CD4-positive, alpha-beta memory T cell (primary cell): ENCODE results near the gene SLC44A5. TPM values are rescaled to one million over a fixed set of nuclear protein-coding genes. Genes with fewer than 3 reads are reported as not detected.

Source experiments
- CTCF ChIA-PET: fragments of 350-600 bp; sonication (Branson Sonifier 250); formaldehyde crosslinking; loops from one replicate; lab custom pipeline; 2021; ENCODE audit warnings: inconsistent platforms; ENCODE audit not compliant: partially characterized antibody; lab: Charles Lee
- POLR2A ChIA-PET: fragments of 350-600 bp; sonication (Branson Sonifier 250); formaldehyde crosslinking; loops from one replicate; lab custom pipeline; 2021; ENCODE audit not compliant: partially characterized antibody; lab: Charles Lee
- DNase-seq, 5 donors: peaks; one replicate each; pipeline versions ENCODE4 v3.0.0 to v3.0.0-alpha.2; 2020 to 2022; ENCODE audit warnings: mixed read lengths in 1 of 5
- H3K27ac ChIP-seq: one replicate; pipeline ENCODE4 v1.7.0; 2013; ENCODE audit warnings: low read depth, low read length
- H3K27me3 ChIP-seq: 2 replicates; pipeline ENCODE4 v1.7.0; 2013; ENCODE audit warnings: mild to moderate bottlenecking, low read length, moderate library complexity; ENCODE audit not compliant: insufficient read depth
- H3K36me3 ChIP-seq: 2 replicates; pipeline ENCODE4 v1.7.0; 2013; ENCODE audit warnings: mild to moderate bottlenecking, low read length, moderate library complexity; ENCODE audit not compliant: insufficient read depth
- H3K4me1 ChIP-seq: 2 replicates; pipeline ENCODE4 v1.7.0; 2013; ENCODE audit warnings: mild to moderate bottlenecking, low read length, moderate library complexity; ENCODE audit not compliant: insufficient read depth
- H3K4me3 ChIP-seq, 2 donors: one replicate each; pipeline ENCODE4 v1.7.0; 2013; ENCODE audit warnings: low read length in 2 of 2, mild to moderate bottlenecking in 1 of 2
- H3K9me3 ChIP-seq, 2 donors: one replicate each; pipeline ENCODE4 v1.7.0; 2013; ENCODE audit warnings: low read length in 2 of 2, control low read depth in 1 of 2; ENCODE audit not compliant: control insufficient read depth in 1 of 2
- H3K27ac Mint-ChIP-seq, 7 donors: one replicate each; pipeline ENCODE4 v1.8.0; 2020 to 2021; ENCODE audit warnings: mixed read lengths in 7 of 7, mild to moderate bottlenecking in 6 of 7, inconsistent platforms in 3 of 7, moderate library complexity in 3 of 7
- H3K27me3 Mint-ChIP-seq, 2 donors: one replicate each; pipeline ENCODE4 v1.8.0; 2020 to 2021; ENCODE audit warnings: mixed read lengths in 2 of 2
- H3K36me3 Mint-ChIP-seq, 2 donors: one replicate each; pipeline ENCODE4 v1.8.0; 2020 to 2021; ENCODE audit warnings: mixed read lengths in 2 of 2, inconsistent platforms in 1 of 2, mild to moderate bottlenecking in 1 of 2
- H3K4me1 Mint-ChIP-seq, 4 donors: one replicate each; pipeline ENCODE4 v1.8.0; 2020 to 2021; ENCODE audit warnings: mixed read lengths in 4 of 4, mild to moderate bottlenecking in 1 of 4
- H3K4me3 Mint-ChIP-seq, 8 donors: one replicate each; pipeline ENCODE4 v1.8.0; 2020 to 2021; ENCODE audit warnings: mixed read lengths in 8 of 8, mild to moderate bottlenecking in 7 of 8, moderate library complexity in 6 of 8, inconsistent platforms in 3 of 8
- H3K9me3 Mint-ChIP-seq, 8 donors: one replicate each; pipeline ENCODE4 v1.8.0; 2020 to 2021; ENCODE audit warnings: mixed read lengths in 8 of 8, mild to moderate bottlenecking in 5 of 8, inconsistent platforms in 3 of 8, moderate library complexity in 1 of 8
- intact Hi-C: fragments of 100-400 bp; cut with micrococcal nuclease; formaldehyde crosslinking; loops from one replicate; pipeline ENCODE4 v1.15.1; 2023
- polyA plus RNA-seq, 2 donors: library from polyadenylated mRNA; unstranded; fragments of 300-500 nt; fragmentation: Illumina TruSeq; gene quantifications; one replicate each; pipeline ENCODE4 v1.2.3, GENCODE V29; 2021
- total RNA-seq, 2 experiments: library from RNA; stranded (reverse); gene quantifications; one replicate each; pipeline ENCODE4 v1.2.3, GENCODE V29; 2021

The SLC44A5 gene
- total and polyA plus RNA-seq, 4 experiments from 2014 or later: 1.0 to 3.3 (median 3.0) TPM; not detected in 1

- Histone ChIP-seq H3K4me3 (no peak overlapping the region), H3K36me3 (no peaks in the 10 kb centered on the region), H3K9me3 (no peaks in the 10 kb centered on the region), H3K4me1 (no peaks in the 10 kb centered on the region), H3K27ac (no peak overlapping the region), H3K27me3 (no peaks in the 10 kb centered on the region)
- no peak overlapping the region for H3K4me3 Mint-ChIP-seq
- no peak for DNase-seq
- CTCF ChIA-PET: no interaction called here
- H3K9me3 Mint-ChIP-seq: peaks cover 0 to 14% (median 3%) of the 10 kb centered on the region in 8 donors
- no peaks in the 10 kb centered on the region for H3K36me3 Mint-ChIP-seq
- POLR2A ChIA-PET: no interaction called here
- H3K27ac Mint-ChIP-seq: no peak overlapping the region
- H3K4me1 Mint-ChIP-seq: no peaks in the 10 kb centered on the region
- peaks cover 0 to 2% of the 10 kb centered on the region in 2 donors for H3K27me3 Mint-ChIP-seq
- intact Hi-C loops: no loop called here
These were observed 103.9 kb downstream of the SLC44A5 start for GRCh38 chr1:75506976-75507375.

GRCh38 chr1:75503221-75503974 is 107.5 kb downstream of the SLC44A5 start:
- ChIA-PET POLR2A (no interaction called here), CTCF (no interaction called here)
- no peaks in the 10 kb centered on the region for H3K9me3 ChIP-seq
- Mint-ChIP-seq H3K27me3 (peaks cover 0 to 2% of the 10 kb centered on the region in 2 donors), H3K4me1 (no peaks in the 10 kb centered on the region), H3K4me3 (no peak overlapping the region), H3K27ac (no peak overlapping the region), H3K9me3 (peaks cover 0 to 11% (median 2%) of the 10 kb centered on the region in 8 donors), H3K36me3 (no peaks in the 10 kb centered on the region)
- intact Hi-C loops: no loop called here
- no peaks in the 10 kb centered on the region for H3K36me3 ChIP-seq
- H3K4me1 ChIP-seq: no peaks in the 10 kb centered on the region
- DNase-seq: no peak
- no peak overlapping the region for H3K27ac ChIP-seq
- H3K27me3 ChIP-seq: no peaks in the 10 kb centered on the region
- H3K4me3 ChIP-seq: no peak overlapping the region

- no peak overlapping the region for H3K27ac ChIP-seq
- no peaks in the 10 kb centered on the region for H3K36me3 ChIP-seq
- DNase-seq: no peak
- Mint-ChIP-seq H3K27ac (no peak overlapping the region), H3K9me3 (peaks cover 0 to 8% (median under 1%) of the 10 kb centered on the region in 8 donors), H3K4me1 (no peaks in the 10 kb centered on the region), H3K36me3 (no peaks in the 10 kb centered on the region), H3K4me3 (no peak overlapping the region), H3K27me3 (peaks cover 0 to 2% of the 10 kb centered on the region in 2 donors)
- CTCF ChIA-PET: no interaction called here
- H3K4me1 ChIP-seq: no peaks in the 10 kb centered on the region
- POLR2A ChIA-PET: no interaction called here
- H3K4me3 ChIP-seq: no peak overlapping the region
- no peaks in the 10 kb centered on the region for H3K9me3 ChIP-seq
- H3K27me3 ChIP-seq: no peaks in the 10 kb centered on the region
- intact Hi-C loops: no loop called here
These were observed 108.1 kb downstream of the SLC44A5 start for GRCh38 chr1:75502776-75503175.

GRCh38 chr1:75501577-75502295 is 109.2 kb downstream of the SLC44A5 start:
- Histone ChIP-seq H3K36me3 (no peaks in the 10 kb centered on the region), H3K27me3 (no peaks in the 10 kb centered on the region), H3K4me3 (no peak overlapping the region), H3K9me3 (no peaks in the 10 kb centered on the region), H3K4me1 (no peaks in the 10 kb centered on the region), H3K27ac (no peak overlapping the region)
- intact Hi-C loops: no loop called here
- no peaks in the 10 kb centered on the region for H3K4me1 Mint-ChIP-seq
- no peak overlapping the region for H3K4me3 Mint-ChIP-seq
- no peaks in the 10 kb centered on the region for H3K36me3 Mint-ChIP-seq
- no peak for DNase-seq
- CTCF ChIA-PET: no interaction called here
- POLR2A ChIA-PET: no interaction called here
- H3K27me3 Mint-ChIP-seq: peaks cover 0 to 2% of the 10 kb centered on the region in 2 donors
- H3K9me3 Mint-ChIP-seq: peaks cover 0 to 5% (median under 1%) of the 10 kb centered on the region in 8 donors
- no peak overlapping the region for H3K27ac Mint-ChIP-seq

- no peak overlapping the region for H3K4me3 ChIP-seq
- H3K27ac ChIP-seq: no peak overlapping the region
- intact Hi-C loops: no loop called here
- CTCF ChIA-PET: no interaction called here
- Mint-ChIP-seq H3K4me1 (no peaks in the 10 kb centered on the region), H3K9me3 (peaks cover 0 to 12% (median 4%) of the 10 kb centered on the region in 8 donors), H3K36me3 (no peaks in the 10 kb centered on the region), H3K27ac (no peak overlapping the region), H3K4me3 (no peak overlapping the region), H3K27me3 (no peaks in the 10 kb centered on the region)
- H3K36me3 ChIP-seq: no peaks in the 10 kb centered on the region
- no peaks in the 10 kb centered on the region for H3K27me3 ChIP-seq
- H3K4me1 ChIP-seq: no peaks in the 10 kb centered on the region
- no peaks in the 10 kb centered on the region for H3K9me3 ChIP-seq
- POLR2A ChIA-PET: no interaction called here
- no peak for DNase-seq
These were observed 118.9 kb downstream of the SLC44A5 start for GRCh38 chr1:75492011-75492410.

- H3K4me3 ChIP-seq: no peak overlapping the region
- CTCF ChIA-PET: no interaction called here
- Mint-ChIP-seq H3K9me3 (peaks cover 0 to 20% (median 0%) of the 10 kb centered on the region in 8 donors), H3K27me3 (no peaks in the 10 kb centered on the region), H3K27ac (no peak overlapping the region), H3K36me3 (no peaks in the 10 kb centered on the region), H3K4me3 (no peak overlapping the region), H3K4me1 (no peaks in the 10 kb centered on the region)
- no peaks in the 10 kb centered on the region for H3K36me3 ChIP-seq
- H3K27me3 ChIP-seq: no peaks in the 10 kb centered on the region
- H3K27ac ChIP-seq: no peak overlapping the region
- DNase-seq: no peak
- POLR2A ChIA-PET: no interaction called here
- intact Hi-C loops: no loop called here
- no peaks in the 10 kb centered on the region for H3K9me3 ChIP-seq
- no peaks in the 10 kb centered on the region for H3K4me1 ChIP-seq
These were observed 123.5 kb downstream of the SLC44A5 start for GRCh38 chr1:75487399-75487798.

GRCh38 chr1:75484789-75485188 is 126.1 kb downstream of the SLC44A5 start:
- POLR2A ChIA-PET: no interaction called here
- peaks cover 0 to 20% (median under 1%) of the 10 kb centered on the region in 8 donors for H3K9me3 Mint-ChIP-seq
- H3K4me3 Mint-ChIP-seq: no peak overlapping the region
- no peaks in the 10 kb centered on the region for H3K36me3 Mint-ChIP-seq
- Histone ChIP-seq H3K9me3 (no peaks in the 10 kb centered on the region), H3K36me3 (no peaks in the 10 kb centered on the region), H3K27me3 (no peaks in the 10 kb centered on the region), H3K27ac (no peak overlapping the region), H3K4me3 (no peak overlapping the region), H3K4me1 (no peaks in the 10 kb centered on the region)
- no peaks in the 10 kb centered on the region for H3K27me3 Mint-ChIP-seq
- intact Hi-C loops: no loop called here
- H3K4me1 Mint-ChIP-seq: no peaks in the 10 kb centered on the region
- no peak for DNase-seq
- CTCF ChIA-PET: no interaction called here
- H3K27ac Mint-ChIP-seq: no peak overlapping the region
